SIG-M5 treated with dmso at 0.1 percent for 504 hours (cell line): ENCODE measurements around the gene JADE3.

Experiments used
- DNase-seq: peaks from one replicate; lab custom pipeline; 2025; ENCODE audit not compliant: unreplicated experiment; lab: John Stamatoyannopoulos, UW

JADE3 gene

DNA sequence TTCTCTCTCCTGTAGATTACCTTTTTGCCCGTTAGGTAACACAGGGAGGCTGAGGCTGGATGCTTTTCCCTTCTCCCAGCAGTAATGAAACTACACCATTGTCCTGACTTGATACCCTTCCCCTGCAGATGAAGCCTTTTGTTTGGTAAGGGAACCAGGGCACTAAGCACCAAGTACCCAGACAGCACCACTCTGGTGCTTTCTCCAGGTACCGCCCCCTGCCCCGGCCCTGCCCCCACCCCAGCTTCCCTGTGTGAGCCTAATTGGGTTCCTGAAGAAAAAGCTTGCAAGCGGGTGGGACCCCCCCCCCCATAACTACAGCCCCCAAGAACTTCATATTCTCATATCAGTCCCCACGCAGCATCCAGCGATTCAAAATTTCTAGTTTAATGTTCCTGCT lies 79.8 kb downstream of the JADE3 start:
- DNase-seq, result no peak

DNA sequence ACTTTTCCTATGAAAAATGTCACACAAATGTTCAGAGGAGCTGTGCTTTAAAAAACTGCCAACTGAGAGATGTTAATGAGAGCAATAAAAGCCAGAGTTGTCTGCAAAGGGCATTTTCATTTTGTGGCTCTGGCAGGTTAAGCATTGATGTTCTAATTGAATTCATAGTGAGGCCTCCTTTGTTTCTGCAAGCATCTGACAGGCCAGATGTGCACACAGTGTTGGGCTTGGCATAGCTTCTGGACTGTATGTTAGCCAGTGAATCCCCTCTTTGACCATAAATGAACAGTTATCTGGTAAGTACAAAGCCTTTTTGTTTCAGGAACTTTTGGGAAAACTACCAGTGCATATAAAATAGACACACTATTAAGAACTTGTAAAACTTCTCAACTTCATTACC lies 81.9 kb downstream of the JADE3 start:
- no peak for DNase-seq

DNA sequence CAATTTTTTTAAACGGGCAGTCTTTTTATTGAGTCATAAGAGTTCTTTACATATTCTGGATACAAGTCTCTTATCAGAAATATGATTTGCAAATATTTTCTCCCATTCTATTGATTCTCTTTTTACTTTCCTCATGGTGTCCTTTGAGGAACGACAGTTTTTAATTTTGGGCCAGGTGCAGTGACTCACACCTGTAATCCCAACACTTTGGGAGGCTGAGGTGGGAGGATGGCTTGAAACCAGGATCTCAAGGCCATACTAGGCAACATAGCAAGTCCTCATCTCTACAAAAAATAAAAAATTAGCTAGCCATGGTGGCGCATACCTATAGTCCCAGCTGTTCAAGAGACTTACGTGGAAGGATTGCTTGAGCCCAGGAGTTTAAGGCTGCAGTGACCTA lies 99.9 kb downstream of the JADE3 start:
- DNase-seq, result no peak

DNA sequence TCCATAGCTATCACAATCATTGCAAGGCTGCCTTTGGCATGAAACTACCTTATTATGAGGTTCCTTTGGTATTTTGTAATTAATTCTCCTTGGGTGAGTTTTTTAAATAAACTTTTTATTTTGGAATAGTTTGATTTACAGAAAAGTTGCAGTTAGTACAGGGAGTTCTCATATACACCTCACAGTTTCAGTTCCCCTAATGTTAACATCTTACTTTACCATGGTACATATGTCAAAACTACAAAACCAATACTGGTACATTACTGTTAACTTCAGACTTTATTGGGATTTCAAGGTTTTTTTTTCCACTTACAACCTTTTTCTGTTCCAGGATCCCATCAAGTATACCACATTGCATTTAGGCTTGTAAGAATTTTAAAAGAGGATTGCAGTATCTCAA lies 114.0 kb downstream of the JADE3 start:
- DNase-seq, result no peak

DNA sequence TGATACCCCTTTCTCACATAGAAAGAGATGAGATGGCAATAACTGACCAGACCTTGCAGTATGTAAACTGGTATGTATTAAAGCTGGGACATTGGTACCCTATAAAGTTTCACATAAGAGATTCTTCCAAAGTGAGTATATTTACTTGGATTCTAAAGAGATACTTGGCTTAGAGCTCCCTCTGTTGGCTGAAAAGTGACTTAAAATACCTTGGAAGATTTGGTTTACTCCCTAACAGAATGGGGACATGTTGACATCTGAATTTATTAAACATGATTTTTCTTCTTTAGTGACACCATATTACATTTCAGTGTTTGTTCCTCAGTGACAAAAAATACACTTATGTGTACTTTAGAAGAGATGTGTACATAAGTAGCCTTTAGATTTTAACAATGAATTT lies 118.1 kb downstream of the JADE3 start:
- DNase-seq, result peak; percentile 44

DNA sequence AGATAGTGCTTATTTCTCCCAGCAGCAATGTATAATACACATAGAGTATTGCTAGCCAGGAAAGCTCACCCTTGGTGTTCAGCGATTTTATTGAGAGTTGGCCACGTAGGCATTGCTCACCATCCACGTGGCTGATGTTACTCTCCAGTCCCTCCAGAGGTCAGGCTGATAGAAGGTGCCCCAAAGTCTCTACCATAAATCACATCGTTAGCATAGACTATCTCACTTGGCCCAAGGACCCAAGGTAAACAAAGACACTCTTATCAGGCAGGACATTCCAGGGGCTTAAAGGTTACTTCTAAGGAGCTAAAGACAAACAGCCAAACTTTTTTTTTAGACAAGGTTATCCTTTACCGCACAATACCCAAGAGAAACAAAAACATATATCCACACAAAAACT lies 135.8 kb downstream of the JADE3 start:
- no peak for DNase-seq

DNA sequence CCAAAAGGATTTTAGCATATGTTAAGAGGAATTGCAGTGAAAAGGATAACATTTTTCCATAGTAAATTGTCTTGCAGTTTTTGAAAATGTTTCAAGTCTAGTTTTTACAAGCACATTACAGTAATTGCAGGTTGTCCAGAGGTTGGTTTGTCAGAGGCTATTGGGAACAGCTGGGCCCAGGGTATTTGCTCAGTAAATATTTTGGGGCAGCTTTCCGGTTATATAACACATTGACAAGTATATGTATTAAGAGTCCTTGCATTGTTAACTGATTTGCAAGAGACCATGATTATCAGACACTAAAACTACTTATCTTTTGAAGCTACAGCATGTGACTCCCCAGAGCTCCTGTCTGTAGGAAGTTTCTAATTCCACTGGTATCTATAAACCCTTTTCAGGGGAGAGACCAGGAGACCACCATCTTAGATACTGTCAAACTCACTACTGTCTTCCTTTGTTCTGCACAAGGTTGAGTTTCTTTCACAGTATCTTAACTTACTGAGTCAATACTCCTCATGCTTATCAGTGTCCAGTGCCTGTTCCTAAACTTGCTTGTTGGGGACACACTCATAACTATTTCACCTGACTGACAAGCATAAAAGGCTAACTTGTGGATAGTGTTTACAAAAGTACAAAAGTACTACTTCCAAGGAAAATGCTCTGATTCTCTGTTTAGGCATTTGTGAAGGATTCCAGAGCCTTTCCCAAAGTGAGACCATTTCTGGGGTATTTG lies 147.1 kb downstream of the JADE3 start:
- DNase-seq, result no peak

DNA sequence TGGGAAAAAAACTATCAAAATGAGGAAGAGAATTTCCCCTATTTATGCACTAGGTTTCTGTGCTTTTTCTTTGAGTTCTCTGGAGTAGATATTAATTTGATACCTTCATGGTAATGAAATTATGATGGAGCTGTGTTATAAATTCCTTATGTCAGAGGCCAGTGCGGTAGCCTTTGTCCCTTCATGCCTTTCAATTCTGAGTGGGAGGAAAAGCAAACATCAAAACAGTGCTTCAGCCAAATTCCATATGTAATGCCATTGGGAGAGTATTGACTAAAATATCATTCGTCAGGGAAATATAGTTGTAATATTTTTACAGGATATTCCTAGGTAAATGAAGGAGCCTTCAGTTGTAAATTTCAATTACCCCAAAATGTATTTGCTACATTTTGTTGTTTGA lies 148.5 kb downstream of the JADE3 start:
- DNase-seq, result no peak

DNA sequence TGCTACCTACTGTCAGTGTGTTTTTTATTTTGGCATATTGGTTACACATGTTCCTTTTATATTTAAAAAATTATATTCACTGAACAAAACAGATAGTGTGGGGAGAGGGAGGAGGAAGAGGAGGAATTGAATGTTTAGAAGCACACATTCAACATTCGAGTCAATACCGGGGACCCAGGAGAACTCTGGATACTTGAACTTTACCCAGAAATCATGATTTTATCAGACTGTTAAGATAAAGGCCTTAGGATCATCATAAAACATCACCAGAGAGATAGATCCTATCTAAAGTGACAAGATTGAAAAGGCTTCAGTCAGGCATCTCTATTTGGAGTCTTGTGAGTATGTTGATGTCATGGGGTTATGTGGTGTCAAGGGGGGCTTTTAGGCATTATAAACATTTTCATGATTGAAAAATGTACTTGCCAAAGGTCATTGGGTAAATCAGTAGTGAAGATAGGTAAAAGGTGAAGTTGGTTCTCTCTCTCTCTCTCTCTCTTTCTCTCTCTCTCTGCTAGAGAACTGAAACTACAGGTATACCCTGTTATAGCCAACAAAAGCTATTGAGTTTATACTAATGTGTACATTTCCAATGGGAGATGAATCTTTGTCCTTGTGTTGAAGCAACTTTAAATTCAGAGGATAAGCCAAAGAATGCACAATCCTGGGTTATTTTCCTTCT lies 149.2 kb downstream of the JADE3 start:
- no peak for DNase-seq

DNA sequence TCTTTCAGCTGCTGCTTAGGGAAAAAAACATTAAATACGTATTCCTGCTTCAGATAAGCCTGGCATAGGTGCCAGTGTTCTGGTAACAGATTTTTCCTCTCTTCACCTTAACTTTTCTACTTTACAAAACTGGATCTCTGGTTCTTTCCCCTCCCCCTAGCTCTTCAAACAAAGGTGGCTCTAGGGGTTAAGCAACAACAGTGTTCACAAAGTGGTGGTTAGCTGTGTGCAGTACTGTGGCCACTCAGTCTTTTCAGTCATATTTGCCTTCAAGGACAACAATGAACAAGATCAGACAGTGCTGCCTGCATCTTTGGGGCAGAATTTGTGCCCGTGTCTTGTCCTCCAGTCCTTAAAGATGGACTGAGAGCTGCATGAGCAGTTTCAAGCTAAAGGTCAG lies 151.0 kb downstream of the JADE3 start:
- no peak for DNase-seq

DNA sequence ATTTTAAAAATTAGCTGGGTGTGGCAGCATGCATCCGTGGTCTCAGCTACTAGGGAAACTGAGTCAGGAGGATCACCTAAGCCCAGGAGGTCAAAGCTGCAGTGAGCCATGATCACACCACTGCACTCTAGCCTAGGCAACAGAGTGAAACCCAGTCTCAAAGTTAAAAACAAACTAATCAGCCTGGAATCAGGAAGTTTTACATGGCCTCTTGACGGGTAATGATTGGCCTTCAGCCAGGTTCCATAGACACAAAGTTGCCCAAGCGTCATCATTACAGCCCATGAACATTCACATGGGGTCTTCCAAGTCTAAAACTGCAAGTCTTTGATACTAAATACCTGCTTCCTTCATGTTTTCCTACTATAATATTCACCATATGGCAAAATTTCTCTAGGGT lies 156.0 kb downstream of the JADE3 start:
- no peak for DNase-seq

DNA sequence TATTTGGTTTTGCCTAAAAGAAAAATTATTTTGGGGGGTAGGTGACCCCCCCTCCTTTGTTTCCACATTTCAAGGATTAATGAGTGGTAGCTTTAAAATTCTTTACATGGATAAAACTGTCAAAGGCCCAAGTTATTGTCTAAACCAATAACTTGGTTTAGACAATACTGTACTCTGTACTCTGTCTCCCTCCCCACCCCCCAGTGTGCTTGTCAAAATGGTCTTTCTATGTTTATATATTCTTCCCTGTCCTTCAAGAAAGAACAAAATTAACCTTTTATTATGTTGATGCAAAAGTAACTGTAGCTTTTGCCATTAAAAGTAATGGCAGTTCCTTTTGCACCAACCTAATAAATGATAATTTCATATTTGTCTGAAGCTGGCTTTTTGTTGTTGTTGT lies 156.5 kb downstream of the JADE3 start:
- no peak for DNase-seq

DNA sequence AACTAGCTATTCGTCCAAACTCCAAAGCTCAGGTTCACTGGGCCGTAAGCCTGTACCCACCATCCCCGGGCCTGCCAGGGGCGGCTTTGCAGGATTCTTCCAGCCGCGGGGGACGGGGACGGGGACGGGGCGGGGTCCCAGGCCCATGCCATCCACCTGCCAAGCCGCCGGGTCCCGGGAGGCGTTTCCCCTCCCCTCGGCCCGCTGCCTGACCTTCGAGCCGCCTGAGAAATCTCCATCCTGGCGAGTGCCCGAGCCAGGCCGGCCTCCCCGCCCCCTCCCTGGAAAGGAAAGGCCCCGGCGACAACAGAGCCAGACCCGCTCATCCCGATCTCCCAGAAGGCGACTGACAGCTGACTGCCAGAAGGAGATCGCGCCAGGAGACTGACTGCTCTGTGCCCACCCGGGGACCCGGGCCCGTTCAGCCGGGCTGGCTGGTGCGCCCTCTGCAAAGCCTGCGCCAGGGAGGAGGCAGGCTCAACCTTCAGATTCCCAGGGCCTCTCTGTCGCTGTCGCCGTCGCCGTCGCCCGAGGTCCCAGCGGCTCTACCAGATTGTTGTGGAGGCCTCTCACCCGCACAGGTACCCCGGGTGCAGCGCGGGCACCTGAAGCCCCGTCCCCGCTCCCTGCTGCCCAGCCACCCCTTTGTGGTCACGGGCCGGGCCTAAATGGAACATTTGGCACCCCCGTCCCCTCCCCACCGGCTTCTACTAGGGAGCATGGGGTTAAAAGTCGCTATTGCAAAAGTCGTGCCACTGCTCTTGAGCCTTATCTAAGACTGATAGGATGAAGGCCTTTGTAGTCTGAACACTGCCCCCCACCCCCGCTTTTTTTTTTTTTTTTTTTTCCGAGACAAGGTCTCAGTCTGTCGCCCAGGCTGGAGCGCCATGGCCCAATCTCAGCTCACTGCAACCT lies 166.2 kb downstream of the JADE3 start, which contains the start of gene RGN:
Gene RGN, plus strand, starts transcription at position 315 of the 915 bp plus-strand sequence. CDS start 2,702 bp downstream, outside the sequence.
- no peak for DNase-seq

DNA sequence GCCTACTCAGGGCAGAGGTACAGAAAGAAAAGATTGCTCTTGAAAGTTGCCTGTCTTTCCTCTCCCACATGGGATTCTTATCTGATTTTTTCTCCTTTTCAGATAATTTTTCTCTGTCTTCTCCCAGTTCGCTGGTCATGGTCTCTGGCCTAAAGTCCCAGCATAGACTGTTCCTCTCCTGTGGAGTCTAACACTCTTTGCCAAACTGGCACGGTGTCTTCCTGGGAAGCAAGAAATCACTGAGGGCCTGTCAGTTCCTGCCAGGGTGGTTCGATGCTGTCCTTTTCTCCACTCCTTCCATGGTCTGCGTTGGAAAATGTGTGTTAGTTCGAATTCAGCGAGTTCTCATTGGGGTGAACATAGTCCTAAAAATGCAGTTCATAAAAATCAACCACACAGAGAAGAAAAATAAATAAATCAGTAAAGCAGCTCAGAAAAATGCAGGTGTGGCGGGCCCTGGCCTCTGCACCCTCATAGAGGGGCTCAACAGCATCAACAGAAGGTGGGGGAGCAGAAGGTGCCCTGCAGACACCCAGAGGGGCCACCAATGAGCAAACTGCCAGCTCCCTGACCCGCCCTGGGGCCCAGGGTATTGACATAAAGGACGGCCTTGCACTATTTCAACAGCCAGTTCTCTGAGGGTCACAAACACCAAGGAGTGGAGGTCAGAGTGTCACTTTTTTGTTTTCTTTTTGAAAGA lies 168.1 kb downstream of the JADE3 start:
- DNase-seq, result no peak

DNA sequence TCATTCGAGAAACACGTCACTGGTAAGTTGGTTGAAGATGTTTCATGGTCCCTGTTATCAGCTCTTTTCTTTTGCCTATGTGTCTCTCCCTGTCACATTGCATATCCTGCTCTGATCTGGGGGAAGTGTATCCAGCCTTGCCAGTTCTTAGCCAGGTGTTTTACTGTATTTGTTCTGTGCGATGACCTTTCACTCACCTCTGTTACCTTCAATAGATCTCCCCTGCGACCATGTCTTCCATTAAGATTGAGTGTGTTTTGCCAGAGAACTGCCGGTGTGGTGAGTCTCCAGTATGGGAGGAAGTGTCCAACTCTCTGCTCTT lies 168.7 kb downstream of the JADE3 start:
- no peak for DNase-seq

DNA sequence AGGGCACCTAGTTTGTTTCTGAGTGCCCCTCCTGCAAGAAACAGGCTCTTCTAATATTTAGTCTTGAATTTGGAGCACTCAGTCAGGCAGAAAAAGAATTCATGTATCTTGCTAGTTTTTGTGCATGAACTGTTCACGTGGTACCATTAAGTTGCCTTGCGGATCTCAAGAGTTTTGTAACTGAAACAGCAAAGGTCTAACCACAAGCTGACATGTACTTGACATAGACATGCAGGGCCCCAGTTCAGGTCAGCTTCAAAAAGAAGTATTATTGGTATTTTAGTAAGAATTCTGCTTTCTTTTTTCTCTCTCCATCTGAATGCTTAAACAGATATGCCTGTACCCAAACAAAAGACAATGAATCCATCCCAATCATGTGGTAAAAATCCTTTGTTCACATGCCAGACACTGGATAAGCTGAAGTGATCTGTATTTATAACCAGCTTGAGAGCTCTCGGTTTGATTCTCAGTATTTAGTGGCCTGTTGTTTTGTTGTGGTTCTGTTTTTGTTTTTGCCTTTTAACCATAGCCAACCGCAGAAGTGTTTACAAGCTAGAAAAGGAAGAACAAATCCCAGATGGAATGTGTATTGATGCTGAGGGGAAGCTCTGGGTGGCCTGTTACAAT lies 179.0 kb downstream of the JADE3 start:
- no peak for DNase-seq

DNA sequence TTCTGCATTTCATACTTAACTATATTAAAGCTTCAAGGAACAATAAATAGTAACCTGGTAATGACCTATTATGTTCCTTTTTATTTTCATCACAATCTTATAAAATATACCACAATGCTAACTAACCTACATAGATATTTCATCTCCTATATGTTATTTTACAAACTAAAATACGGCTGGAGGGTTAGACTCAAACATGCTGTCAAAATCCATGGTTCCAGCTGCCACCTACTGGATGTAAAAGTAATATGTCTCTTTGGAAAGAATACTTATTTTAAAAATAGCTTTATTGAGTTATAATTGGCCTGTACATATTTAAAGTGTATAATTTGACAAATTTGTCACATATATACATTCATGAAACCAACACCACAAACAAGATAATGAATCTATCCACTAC lies 181.0 kb downstream of the JADE3 start:
- DNase-seq, result peak; percentile 28

DNA sequence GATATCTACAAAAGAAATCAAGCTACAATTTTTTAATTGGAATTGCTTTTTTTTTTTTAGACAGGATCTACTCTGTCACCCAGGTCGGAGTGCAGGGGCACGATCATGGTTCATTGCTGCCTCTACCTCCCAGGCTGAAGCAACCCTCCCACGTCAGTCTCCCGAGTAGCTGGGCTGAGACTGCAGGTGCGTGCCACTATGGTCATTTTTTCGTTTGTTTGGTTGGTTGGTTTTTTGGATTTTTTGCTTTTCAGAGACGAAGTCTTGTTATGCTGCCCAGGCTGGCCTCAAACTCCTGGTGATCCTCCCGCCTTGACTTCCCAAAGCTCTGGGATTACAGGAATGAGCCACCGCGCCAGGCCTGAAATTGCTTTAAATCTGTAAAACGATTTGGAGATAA lies 181.6 kb downstream of the JADE3 start:
- no peak for DNase-seq

DNA sequence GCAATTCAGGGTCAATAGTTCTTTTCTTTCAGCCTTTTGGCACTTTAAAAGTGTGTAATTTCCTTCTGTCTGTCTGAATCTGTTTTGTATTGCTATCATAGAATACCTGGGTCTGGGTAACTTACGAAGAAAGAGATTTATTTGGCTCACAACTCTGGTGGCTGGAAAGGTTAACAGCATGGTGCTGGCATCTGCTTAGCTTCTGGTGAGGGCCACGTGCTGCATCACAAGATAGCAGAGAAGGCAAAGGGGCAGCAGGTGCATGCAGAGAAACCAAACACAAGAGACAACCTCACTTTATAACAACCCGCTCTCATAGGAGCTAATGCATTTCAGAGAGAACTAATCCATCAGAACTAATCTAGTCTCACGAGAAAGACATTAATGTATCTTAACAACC lies 184.8 kb downstream of the JADE3 start:
- DNase-seq, result no peak

DNA sequence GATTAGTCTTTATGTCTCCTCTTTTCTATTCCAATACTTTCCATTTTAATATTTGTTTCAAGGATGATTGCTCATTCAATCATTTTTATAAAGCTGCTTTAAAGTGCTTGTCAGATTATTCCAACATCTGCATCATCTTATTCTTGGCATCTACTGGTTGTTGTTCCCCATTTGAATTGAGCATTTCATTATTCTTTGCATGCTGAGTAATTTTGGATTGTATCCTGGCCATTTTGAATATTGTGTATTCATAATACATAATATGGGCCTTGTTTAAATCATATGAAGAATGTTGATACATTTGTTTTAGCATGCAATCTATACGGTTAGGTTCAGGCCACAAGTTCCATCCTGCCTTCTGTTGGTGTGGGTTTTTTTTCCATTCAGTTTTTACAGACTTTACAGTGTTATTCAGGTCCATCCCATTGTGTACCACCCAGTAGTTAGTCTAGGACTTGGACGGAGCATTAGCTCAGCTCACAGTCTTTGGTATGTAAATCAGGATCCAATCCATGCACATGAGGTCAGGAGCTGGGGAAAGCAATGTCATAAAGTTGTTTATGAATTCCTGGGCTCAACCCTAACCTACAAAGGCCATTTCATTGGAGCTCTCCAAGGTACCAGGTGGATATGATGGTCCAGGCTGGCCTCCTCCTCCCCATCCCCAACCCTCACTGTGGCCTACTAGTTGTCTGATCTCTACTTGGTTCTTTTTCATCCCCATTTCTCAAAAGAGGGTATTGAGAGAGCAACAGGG lies 186.3 kb downstream of the JADE3 start:
- no peak for DNase-seq
